B cell (primary cell): Measurements from ENCODE around the gene USH2A. TPM values are rescaled to one million over a fixed set of nuclear protein-coding genes. Genes with fewer than 3 reads are reported as not detected.

Experiments
- ATAC-seq: fragments of 200-7000 bp; cut with Tn5 transposase; one replicate; pipeline ENCODE4 v1.10.0; 2021; ENCODE audit warnings: low read depth, mild to moderate bottlenecking, moderate number of reproducible peaks, moderate library complexity
- CTCF ChIA-PET: fragments of 350-600 bp; sonication (Branson Sonifier 250); formaldehyde crosslinking; loops from one replicate; lab custom pipeline; 2021; ENCODE audit warnings: antibody characterized with exemption, inconsistent platforms; lab: Charles Lee
- POLR2A ChIA-PET: fragments of 350-600 bp; sonication (Branson Sonifier 250); formaldehyde crosslinking; loops from one replicate; lab custom pipeline; 2021; ENCODE audit warnings: antibody characterized with exemption; lab: Charles Lee
- DNase-seq: peaks from one replicate; pipeline ENCODE4 v3.0.0; 2013
- H2AFZ ChIP-seq: 2 replicates; pipeline ENCODE4 v1.6.1; 2012; ENCODE audit warnings: mild to moderate bottlenecking, low read depth, low read length; ENCODE audit not compliant: insufficient read depth, poor library complexity, severe bottlenecking
- H3K27ac ChIP-seq, 2 donors: 1 replicate in 1 of 2; 2 replicates in 1 of 2; pipeline ENCODE4 v1.5.1; 2012 to 2013; ENCODE audit warnings: low read length in 2 of 2, mild to moderate bottlenecking in 2 of 2, moderate library complexity in 1 of 2
- H3K27me3 ChIP-seq, 4 experiments: fragments of 200-600 bp in 1 of 4; sonication (generic) in 1 of 4; replicated peaks in 1 of 4; 1 replicate in 2 of 4; 2 replicates in 2 of 4; pipeline versions ENCODE4 v1.6.1 to v1.7.0; 2013 to 2016; ENCODE audit warnings: low read length in 3 of 4, mild to moderate bottlenecking in 2 of 4, mixed read lengths in 1 of 4, moderate library complexity in 1 of 4; ENCODE audit not compliant: insufficient read depth in 4 of 4, control insufficient read depth in 3 of 4; ENCODE audit errors: control extremely low read depth in 1 of 4
- H3K36me3 ChIP-seq, 2 experiments: replicated peaks in 1 of 2; 1 replicate in 1 of 2; 2 replicates in 1 of 2; pipeline versions ENCODE4 v1.6.1 to v1.7.1; 2013; ENCODE audit warnings: low read length in 1 of 2; ENCODE audit not compliant: insufficient read depth in 2 of 2, control insufficient read depth in 1 of 2; ENCODE audit errors: control extremely low read depth in 1 of 2, extremely low read depth in 1 of 2
- H3K4me1 ChIP-seq, 2 donors: fragments of 200-600 bp in 1 of 2; sonication (generic) in 1 of 2; 1 replicate in 1 of 2; 2 replicates in 1 of 2; pipeline versions ENCODE4 v1.5.1 to v1.6.1; 2013 to 2017; ENCODE audit warnings: low read length in 2 of 2; ENCODE audit not compliant: control insufficient read depth in 2 of 2, insufficient read depth in 2 of 2
- H3K4me2 ChIP-seq: replicated peaks from 2 replicates; pipeline ENCODE3; 2012; ENCODE audit warnings: mild to moderate bottlenecking, low read depth, low read length; ENCODE audit not compliant: poor library complexity, severe bottlenecking
- H3K4me3 ChIP-seq, 5 experiments: fragments of 200-600 bp in 1 of 5; sonication (generic) in 1 of 5; 1 replicate in 3 of 5; 2 replicates in 2 of 5; pipeline versions ENCODE4 v1.5.1 to v1.7.0; 2011 to 2016; ENCODE audit warnings: low read length in 4 of 5, mild to moderate bottlenecking in 4 of 5, low read depth in 2 of 5, control low read depth in 1 of 5, moderate library complexity in 1 of 5; ENCODE audit not compliant: insufficient read depth in 1 of 5; ENCODE audit errors: control extremely low read depth in 1 of 5, extremely low read depth in 1 of 5
- H3K79me2 ChIP-seq: fragments of 200-600 bp; sonication (generic); one replicate; pipeline ENCODE4 v1.6.0; 2016; ENCODE audit warnings: low read length; ENCODE audit not compliant: control insufficient read depth, insufficient read depth
- H3K9ac ChIP-seq: fragments of 200-600 bp; sonication (generic); 2 replicates; pipeline ENCODE4 v1.6.1; 2017; ENCODE audit warnings: mild to moderate bottlenecking, low read length, moderate library complexity
- H3K9me3 ChIP-seq, 3 donors: one replicate each; pipeline versions ENCODE4 v1.6.1 to v1.7.1; 2013; ENCODE audit warnings: low read length in 2 of 3; ENCODE audit not compliant: control insufficient read depth in 2 of 3, insufficient read depth in 1 of 3; ENCODE audit errors: control extremely low read depth in 1 of 3
- H4K20me1 ChIP-seq: 2 replicates; pipeline ENCODE4 v1.6.0; 2012; ENCODE audit warnings: mild to moderate bottlenecking, low read length; ENCODE audit not compliant: insufficient read depth, control insufficient read depth, poor library complexity, severe bottlenecking
- H3K27ac Mint-ChIP-seq: one replicate; pipeline ENCODE4 v1.8.0; 2021; ENCODE audit warnings: mixed read lengths
- H3K27me3 Mint-ChIP-seq: one replicate; pipeline ENCODE4 v1.8.0; 2021; ENCODE audit warnings: mixed read lengths
- H3K4me1 Mint-ChIP-seq: one replicate; pipeline ENCODE4 v1.8.0; 2021; ENCODE audit warnings: mixed read lengths
- H3K4me3 Mint-ChIP-seq: one replicate; pipeline ENCODE4 v1.8.0; 2021; ENCODE audit warnings: mixed read lengths
- H3K9me3 Mint-ChIP-seq: one replicate; pipeline ENCODE4 v1.8.0; 2022; ENCODE audit warnings: mixed read lengths; ENCODE audit not compliant: insufficient read depth
- EZH2 ChIP-seq: IDR thresholded peaks from 2 replicates; pipeline ENCODE4 v1.6.1; 2012; ENCODE audit warnings: borderline replicate concordance, low read depth, mild to moderate bottlenecking, moderate library complexity, low read length; ENCODE audit not compliant: insufficient read depth, poor library complexity, severe bottlenecking
- WGBS: methylation state at CpG from one replicate; pipeline ENCODE4 v1.1.5; 2013; ENCODE audit warnings: missing lambda C conversion rate; ENCODE audit not compliant: insufficient coverage; 5-methylcytosine and 5-hydroxymethylcytosine counted together
- intact Hi-C: fragments of 100-400 bp; cut with micrococcal nuclease; formaldehyde crosslinking; loops from one replicate; pipeline ENCODE4 v1.10.0; 2022
- polyA plus RNA-seq: library from polyadenylated mRNA; depleted of rRNA; stranded (reverse); fragments of >200 nt; gene quantifications from 2 replicates; pipeline ENCODE4 v1.2.3, GENCODE V29; 2012
- total RNA-seq, 2 donors: library from RNA; stranded (reverse); fragments of 120-200 nt in 1 of 2; gene quantifications; 1 replicate in 1 of 2; 2 replicates in 1 of 2; pipeline versions ENCODE4 v1.2.3 to v1.2.4, GENCODE V29; 2013 to 2022
- TF ChIP-seq, protein P1 (sequence below): fragments of 200-600 bp; IDR thresholded peaks from one replicate; pipeline ENCODE4 v1.8.0; 2022; ENCODE audit warnings: antibody characterized with exemption, mild to moderate bottlenecking

USH2A gene
- total and polyA plus RNA-seq, 2 donors (not counting 1 experiment from before 2014, with no cell fraction given) = 0.01 TPM; not detected in 1

DNA sequence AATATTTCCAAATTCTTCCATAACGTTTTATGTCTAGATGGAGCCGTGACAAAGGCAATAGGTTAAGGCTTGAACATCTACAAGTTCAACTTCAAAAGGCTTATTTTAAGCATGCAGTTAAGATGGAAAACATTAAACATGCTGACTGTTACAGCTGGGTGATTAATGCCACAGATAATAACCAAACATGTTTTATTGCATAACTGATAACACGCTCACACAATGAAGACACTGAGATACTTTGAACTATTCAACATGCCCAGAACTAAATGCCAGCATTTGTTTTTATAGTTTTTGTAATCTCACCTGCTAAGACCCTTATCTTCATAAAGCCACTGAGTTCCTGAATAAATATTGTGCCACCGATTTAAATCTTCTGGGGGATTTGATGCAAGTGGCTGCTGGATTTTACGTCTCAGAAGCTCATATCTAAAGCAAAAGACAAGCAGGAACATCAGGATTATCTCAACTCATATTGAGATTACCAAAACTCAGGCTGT is 545.7 kb downstream of the USH2A start:
- 80% methylated on average over 1 of the region's 5 CpGs for WGBS
- ATAC-seq (no peak), DNase-seq (no peak)
- no peak overlapping the region for H3K4me3 ChIP-seq
- no peaks in the 10 kb centered on the region for H3K9me3 Mint-ChIP-seq
- no peak overlapping the region for H3K4me2 ChIP-seq
- H3K9ac ChIP-seq = no peak overlapping the region
- peaks cover 0 to 2% (median 0%) of the 10 kb centered on the region in 3 donors for H3K9me3 ChIP-seq
- H3K27ac ChIP-seq = no peak overlapping the region
- H3K79me2 ChIP-seq = no peaks in the 10 kb centered on the region
- H3K27me3 Mint-ChIP-seq = no peaks in the 10 kb centered on the region
- H3K27me3 ChIP-seq = no peaks in the 10 kb centered on the region
- H4K20me1 ChIP-seq = no peaks in the 10 kb centered on the region
- intact Hi-C loops = no loop called here
- no peak overlapping the region for H3K4me3 Mint-ChIP-seq
- H3K36me3 ChIP-seq = no peaks in the 10 kb centered on the region
- TF ChIP-seq, protein P1, sequence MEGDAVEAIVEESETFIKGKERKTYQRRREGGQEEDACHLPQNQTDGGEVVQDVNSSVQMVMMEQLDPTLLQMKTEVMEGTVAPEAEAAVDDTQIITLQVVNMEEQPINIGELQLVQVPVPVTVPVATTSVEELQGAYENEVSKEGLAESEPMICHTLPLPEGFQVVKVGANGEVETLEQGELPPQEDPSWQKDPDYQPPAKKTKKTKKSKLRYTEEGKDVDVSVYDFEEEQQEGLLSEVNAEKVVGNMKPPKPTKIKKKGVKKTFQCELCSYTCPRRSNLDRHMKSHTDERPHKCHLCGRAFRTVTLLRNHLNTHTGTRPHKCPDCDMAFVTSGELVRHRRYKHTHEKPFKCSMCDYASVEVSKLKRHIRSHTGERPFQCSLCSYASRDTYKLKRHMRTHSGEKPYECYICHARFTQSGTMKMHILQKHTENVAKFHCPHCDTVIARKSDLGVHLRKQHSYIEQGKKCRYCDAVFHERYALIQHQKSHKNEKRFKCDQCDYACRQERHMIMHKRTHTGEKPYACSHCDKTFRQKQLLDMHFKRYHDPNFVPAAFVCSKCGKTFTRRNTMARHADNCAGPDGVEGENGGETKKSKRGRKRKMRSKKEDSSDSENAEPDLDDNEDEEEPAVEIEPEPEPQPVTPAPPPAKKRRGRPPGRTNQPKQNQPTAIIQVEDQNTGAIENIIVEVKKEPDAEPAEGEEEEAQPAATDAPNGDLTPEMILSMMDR = no peak
- TF ChIP-seq EZH2 = no peak
- ChIA-PET CTCF (no interaction called here), POLR2A (no interaction called here)
- H2AFZ ChIP-seq = no peak overlapping the region
- H3K4me1 ChIP-seq = no peaks in the 10 kb centered on the region
- no peaks in the 10 kb centered on the region for H3K4me1 Mint-ChIP-seq
- no peak overlapping the region for H3K27ac Mint-ChIP-seq

DNA sequence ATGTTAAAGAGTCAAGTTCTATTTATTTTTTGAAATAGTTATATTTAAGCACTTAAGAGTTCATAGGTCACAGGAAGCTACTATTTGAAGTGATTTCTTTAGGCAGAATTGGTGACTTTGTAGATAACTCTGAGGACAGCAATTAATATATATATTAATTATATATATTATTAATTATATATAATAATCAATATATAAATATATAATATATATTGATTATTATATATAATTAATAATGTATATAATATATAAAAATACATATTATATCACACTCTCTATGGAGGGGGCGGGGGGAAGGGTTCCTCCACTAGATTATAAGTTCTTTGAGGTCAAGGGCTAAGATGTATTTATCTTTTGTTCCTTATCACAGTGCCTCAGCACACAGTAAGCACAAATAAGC is 547.5 kb downstream of the USH2A start:
- Histone ChIP-seq H3K27me3 (no peaks in the 10 kb centered on the region), H3K4me2 (no peak overlapping the region), H3K27ac (no peak overlapping the region), H3K36me3 (no peaks in the 10 kb centered on the region), H4K20me1 (no peaks in the 10 kb centered on the region), H3K4me3 (no peak overlapping the region), H3K79me2 (no peaks in the 10 kb centered on the region), H3K4me1 (no peaks in the 10 kb centered on the region), H3K9me3 (no peaks in the 10 kb centered on the region), H2AFZ (no peak overlapping the region), H3K9ac (no peak overlapping the region)
- CTCF ChIA-PET = no interaction called here
- intact Hi-C loops = no loop called here
- Mint-ChIP-seq H3K27ac (no peak overlapping the region), H3K4me1 (no peaks in the 10 kb centered on the region), H3K27me3 (no peaks in the 10 kb centered on the region), H3K4me3 (no peak overlapping the region), H3K9me3 (no peaks in the 10 kb centered on the region)
- no peak for TF ChIP-seq EZH2
- TF ChIP-seq, protein P1 = no peak
- no peak for DNase-seq
- ATAC-seq = no peak
- POLR2A ChIA-PET = no interaction called here
- WGBS = no CpG with 5 or more reads among the region's 1 CpG
